A549 (cell line): ENCODE measurements around the gene NR3C1. TPM values are rescaled to one million over a fixed set of nuclear protein-coding genes. Genes with fewer than 3 reads are reported as not detected.

Source experiments
- ATAC-seq, 2 experiments: fragments of 200-7000 bp in 1 of 2; fragments of >200 bp in 1 of 2; cut with Nextera tagmentation in 1 of 2; cut with Tn5 transposase in 1 of 2; 3 replicates each; pipeline versions ENCODE4 v1.8.0 to v1.9.1; 2018 to 2020; ENCODE audit warnings: mild to moderate bottlenecking in 1 of 2, moderate library complexity in 1 of 2
- CTCF ChIA-PET: fragments of 300-600 bp; sonication (Branson Sonifier 250); formaldehyde crosslinking; extraction: SDS; loops from one replicate; lab custom pipeline; 2021; ENCODE audit warnings: antibody characterized with exemption, inconsistent platforms; lab: Yijun Ruan, JAX
- POLR2A ChIA-PET: fragments of 350-600 bp; formaldehyde crosslinking; extraction: SDS; loops from one replicate; lab custom pipeline; 2021; ENCODE audit warnings: antibody characterized with exemption, inconsistent platforms; lab: Yijun Ruan, JAX
- DNase-seq, 2 experiments: peaks; one replicate each; pipeline versions ENCODE4 v3.0.0 to v3.0.0-alpha.2; 2011 to 2016; ENCODE audit warnings: low read depth in 1 of 2, low spot score in 1 of 2
- FAIRE-seq: peaks from 2 replicates; lab custom pipeline; 2011; peaks lifted over from hg19 to GRCh38; lab: Jason Lieb, UNC
- H3K27ac ChIP-seq, 2 experiments: fragments of >200 bp; sonication (Bioruptor Twin); formaldehyde crosslinking; 3 replicates each; pipeline ENCODE4 v1.5.1; 2016 to 2017
- H3K4me1 ChIP-seq: fragments of >200 bp; sonication (Bioruptor Twin); formaldehyde crosslinking; 3 replicates; pipeline ENCODE4 v1.6.1; 2016
- H3K4me2 ChIP-seq: fragments of >200 bp; sonication (Bioruptor Twin); formaldehyde crosslinking; 3 replicates; pipeline ENCODE4 v1.6.1; 2016
- H3K4me3 ChIP-seq: fragments of >200 bp; sonication (Bioruptor Twin); formaldehyde crosslinking; 3 replicates; pipeline ENCODE4 v1.5.1; 2016
- H3K9me3 ChIP-seq: fragments of >200 bp; sonication (Bioruptor Twin); formaldehyde crosslinking; 3 replicates; pipeline ENCODE4 v1.6.1; 2016
- CBX8 ChIP-seq: fragments of 200-600 bp; sonication (generic); IDR thresholded peaks from 2 replicates; pipeline ENCODE4 v1.6.1; 2016
- CEBPB ChIP-seq, 2 experiments: fragments of >200 bp in 1 of 2; sonication (Bioruptor Twin) in 1 of 2; formaldehyde crosslinking in 1 of 2; IDR thresholded peaks; 2 replicates each; pipeline ENCODE4 v1.6.1; 2012 to 2016
- EHF ChIP-seq: fragments of 250-450 bp; sonication (Bioruptor Pico); IDR thresholded peaks from 2 replicates; pipeline ENCODE4 v1.5.0; 2020; ENCODE audit warnings: mild to moderate bottlenecking
- ELK1 ChIP-seq: fragments of 150-350 bp; IDR thresholded peaks from 2 replicates; pipeline ENCODE4 v1.6.1; 2014; ENCODE audit warnings: low read depth, mild to moderate bottlenecking, low read length
- FOSB ChIP-seq: fragments of 250-450 bp; sonication (Bioruptor Pico); IDR thresholded peaks from 2 replicates; pipeline ENCODE4 v1.5.0; 2020; ENCODE audit warnings: mild to moderate bottlenecking, moderate library complexity
- FOSL2 ChIP-seq, 2 experiments: fragments of 450-650 bp in 1 of 2; fragments of >200 bp in 1 of 2; sonication (Bioruptor Twin) in 1 of 2; formaldehyde crosslinking; IDR thresholded peaks; 2 replicates each; pipeline versions ENCODE4 v1.5.0 to v1.6.1; 2016 to 2020; ENCODE audit warnings: mild to moderate bottlenecking in 1 of 2, moderate library complexity in 1 of 2
- FOXS1 ChIP-seq: fragments of 250-450 bp; sonication (Bioruptor Pico); IDR thresholded peaks from 2 replicates; pipeline ENCODE4 v1.5.0; 2020; ENCODE audit warnings: mild to moderate bottlenecking, moderate library complexity
- GATA3 ChIP-seq: IDR thresholded peaks from 2 replicates; pipeline ENCODE4 v1.6.1; 2012; ENCODE audit warnings: borderline replicate concordance
- HDAC2 ChIP-seq: fragments of 200-600 bp; sonication (generic); IDR thresholded peaks from 2 replicates; pipeline ENCODE4 v1.6.1; 2016
- HEYL ChIP-seq: fragments of 250-450 bp; sonication (Bioruptor Pico); IDR thresholded peaks from 2 replicates; pipeline ENCODE4 v1.8.0; 2021; ENCODE audit warnings: mild to moderate bottlenecking, moderate library complexity
- HMGXB4 ChIP-seq: fragments of 250-450 bp; sonication (Bioruptor Pico); IDR thresholded peaks from 2 replicates; pipeline ENCODE4 v1.5.0; 2021; ENCODE audit warnings: mild to moderate bottlenecking, moderate library complexity, borderline replicate concordance
- HOXA7 ChIP-seq: fragments of 250-450 bp; sonication (Bioruptor Pico); IDR thresholded peaks from 2 replicates; pipeline ENCODE4 v1.5.0; 2020; ENCODE audit warnings: mild to moderate bottlenecking, moderate library complexity
- HOXB5 ChIP-seq: fragments of 250-450 bp; sonication (Bioruptor Pico); IDR thresholded peaks from 2 replicates; pipeline ENCODE4 v1.5.0; 2020; ENCODE audit warnings: mild to moderate bottlenecking, moderate library complexity
- JUN ChIP-seq, 2 experiments: fragments of >200 bp; sonication (Bioruptor Twin); formaldehyde crosslinking; IDR thresholded peaks; 2 replicates in 1 of 2; 3 replicates in 1 of 2; pipeline ENCODE4 v1.6.1; 2016 to 2017
- JUNB ChIP-seq: fragments of >200 bp; sonication (Bioruptor Twin); formaldehyde crosslinking; IDR thresholded peaks from 2 replicates; pipeline ENCODE4 v1.6.1; 2016
- KDM1A ChIP-seq: fragments of 200-600 bp; sonication (generic); IDR thresholded peaks from 2 replicates; pipeline ENCODE4 v1.6.1; 2016; ENCODE audit warnings: low read depth, mild to moderate bottlenecking
- MAX ChIP-seq: IDR thresholded peaks from 2 replicates; pipeline ENCODE4 v1.6.1; 2012
- NFE2L2 ChIP-seq: fragments of 150-350 bp; conservative IDR thresholded peaks from 2 replicates; pipeline ENCODE4 v1.6.1; 2014; ENCODE audit warnings: low read length
- PBX3 ChIP-seq: IDR thresholded peaks from 2 replicates; pipeline ENCODE4 v1.6.1; 2012
- PHF8 ChIP-seq: fragments of 200-600 bp; sonication (generic); IDR thresholded peaks from 2 replicates; pipeline ENCODE4 v1.6.1; 2016; ENCODE audit warnings: low read depth, mild to moderate bottlenecking, antibody characterized with exemption, moderate library complexity, borderline replicate concordance
- POLR2A ChIP-seq: IDR thresholded peaks from 2 replicates; pipeline ENCODE4 v1.6.1; 2012; ENCODE audit warnings: mild to moderate bottlenecking, low read length
- RAD21 ChIP-seq, 2 experiments: fragments of >200 bp in 1 of 2; sonication (Bioruptor Twin) in 1 of 2; formaldehyde crosslinking in 1 of 2; IDR thresholded peaks in 1 of 2; conservative IDR thresholded peaks in 1 of 2; 2 replicates in 1 of 2; 3 replicates in 1 of 2; pipeline ENCODE4 v1.6.1; 2012 to 2018; ENCODE audit warnings: inconsistent platforms in 1 of 2
- RCOR1 ChIP-seq: fragments of 150-350 bp; IDR thresholded peaks from 2 replicates; pipeline ENCODE4 v1.6.1; 2014; ENCODE audit warnings: antibody characterized with exemption, low read length, low read depth
- REST ChIP-seq: fragments of 200-600 bp; sonication (generic); IDR thresholded peaks from 2 replicates; pipeline ENCODE4 v1.6.1; 2016; ENCODE audit warnings: antibody characterized with exemption, mild to moderate bottlenecking, moderate library complexity
- RFX5 ChIP-seq: fragments of 450-650 bp; IDR thresholded peaks from 2 replicates; pipeline ENCODE4 v1.7.1; 2014; ENCODE audit warnings: antibody characterized with exemption, mild to moderate bottlenecking, moderate library complexity
- TFCP2L1 ChIP-seq: fragments of 250-450 bp; sonication (Bioruptor Pico); IDR thresholded peaks from 2 replicates; pipeline ENCODE4 v1.5.0; 2021; ENCODE audit warnings: mild to moderate bottlenecking
- TP53 ChIP-seq: fragments of 250-450 bp; sonication (Bioruptor Pico); IDR thresholded peaks from 2 replicates; pipeline ENCODE4 v1.5.0; 2021; ENCODE audit warnings: mild to moderate bottlenecking, moderate library complexity
- ZC3H11A ChIP-seq: fragments of 450-650 bp; IDR thresholded peaks from 2 replicates; pipeline ENCODE4 v1.6.1; 2014; ENCODE audit warnings: antibody characterized with exemption, mild to moderate bottlenecking
- ZFP36 ChIP-seq: fragments of 450-650 bp; IDR thresholded peaks from 2 replicates; pipeline ENCODE4 v1.6.1; 2014; ENCODE audit warnings: borderline replicate concordance; ENCODE audit not compliant: partially characterized antibody
- ZNF302 ChIP-seq: fragments of 250-450 bp; sonication (Bioruptor Pico); IDR thresholded peaks from 2 replicates; pipeline ENCODE4 v1.9.0; 2021; ENCODE audit warnings: inconsistent platforms, mild to moderate bottlenecking, moderate library complexity
- ZSCAN20 ChIP-seq: fragments of 250-450 bp; sonication (Bioruptor Pico); IDR thresholded peaks from 2 replicates; pipeline ENCODE4 v1.8.0; 2022; ENCODE audit warnings: mild to moderate bottlenecking, moderate library complexity
- WGBS: methylation state at CpG from one replicate; pipeline ENCODE4 v1.1.6; 2017; ENCODE audit errors: missing lambda C conversion rate; 5-methylcytosine and 5-hydroxymethylcytosine counted together
- polyA plus RNA-seq, 4 experiments: library from polyadenylated mRNA; depleted of rRNA in 3 of 4; stranded (reverse); fragments of >200 nt; fragmentation: RNase III in 1 of 4; extraction: RNeasy Plus Mini Kit Qiagen cat#74134 plus additional on column Dnase treatment in 1 of 4; gene quantifications; 2 replicates in 3 of 4; 3 replicates in 1 of 4; pipeline ENCODE4 v1.2.3, GENCODE V29; 2011 to 2017
- TF ChIP-seq, protein P1 (sequence below): fragments of >200 bp; sonication (Bioruptor Twin); formaldehyde crosslinking; IDR thresholded peaks from 3 replicates; pipeline ENCODE4 v1.6.1; 2016

NR3C1 gene
- polyA plus RNA-seq, 2 of the 4 experiments (the other 2 are of a cell fraction), result 46.5 to 73.0 TPM

DNA sequence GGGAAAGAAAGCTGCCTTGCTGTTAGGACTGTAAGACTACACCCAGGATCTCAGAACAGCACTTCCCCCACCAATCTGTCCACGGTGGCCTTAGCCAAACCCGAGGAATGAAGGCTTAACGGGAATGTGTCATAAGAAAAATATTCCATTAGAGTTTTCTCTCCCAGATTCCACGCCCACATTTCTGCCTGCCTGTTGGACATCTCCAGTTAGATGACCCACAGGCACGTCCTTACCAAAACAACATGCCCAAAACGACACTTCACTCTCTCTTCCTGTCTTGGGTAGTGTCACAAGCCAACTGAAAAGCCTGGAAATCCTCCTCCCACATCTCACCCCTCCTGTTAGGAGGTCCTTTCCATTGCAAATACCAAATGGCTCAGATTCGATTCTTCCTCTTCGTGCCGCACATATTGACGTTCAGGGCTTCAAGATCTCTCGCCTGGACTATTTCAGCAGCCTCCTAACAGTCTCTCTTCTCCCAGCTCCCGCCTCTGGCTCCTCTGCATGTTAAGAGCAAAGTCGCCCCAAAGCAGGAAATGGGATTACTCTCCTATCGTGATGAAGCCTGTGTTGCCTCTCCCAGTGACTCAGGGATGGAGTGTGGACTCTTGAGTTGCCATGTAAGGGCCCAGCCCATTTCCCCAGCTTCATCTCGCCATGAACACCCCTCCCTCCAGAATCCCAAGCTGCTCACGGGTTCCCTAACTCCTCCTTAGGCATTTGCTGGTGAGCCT is 159.3 kb downstream of the NR3C1 start:
- Histone ChIP-seq H3K4me1 (peaks cover 82% of the 10 kb centered on the region), H3K9me3 (no peaks in the 10 kb centered on the region), H3K27ac (peak overlapping the region; percentile 88 to 92), H3K4me3 (peak overlapping the region; percentile 23), H3K4me2 (peak overlapping the region; percentile 83)
- WGBS, result under 1% methylated on average over 16 of the region's 16 CpGs
- ChIA-PET CTCF (interaction anchor here (0.7 to 1.0 kb wide), 4 partner anchors 22 to 142 kb away, joined by 3 read pairs; no protein-coding TSS in a partner anchor), POLR2A (interaction anchor here (0.5 to 2.1 kb wide), 4 partner anchors 10 to 160 kb away, joined by 3 to 9 read pairs (median 5); partner anchors contain the start of gene NR3C1)
- ATAC-seq, result peak; percentile 72 to 76
- DNase-seq, result peak; percentile 81 to 92
- peak; percentile 95 for FAIRE-seq
- TF ChIP-seq GATA3 (peak; percentile 84), FOXS1 (CRISPR knock-in tag) (0 out of 2 replicates have a peak, but pooled peaks have one; percentile 12), ZC3H11A (no peak), CEBPB (IDR thresholded peaks at IDR 0.05) (peak in 1 of 2 experiments; percentile 32; a peak in 1 of 4 replicates), FOSB (CRISPR knock-in tag) (no peak; the same call in 1 of the 2 replicates), RCOR1 (no peak), HOXB5 (CRISPR knock-in tag) (no peak), CBX8 (no peak), ZFP36 (no peak), JUN (IDR thresholded peaks at IDR 0.05) (peak; percentile 41 to 72; a peak in 2 of 5 replicates), POLR2A (0 out of 2 replicates have a peak, but pooled peaks have one; percentile 11), ZNF302 (no peak), KDM1A (no peak), PBX3 (no peak), HMGXB4 (CRISPR knock-in tag) (no peak), HOXA7 (no peak), TP53 (CRISPR knock-in tag) (no peak; the same call in 1 of the 2 replicates), ZSCAN20 (no peak), REST (no peak), NFE2L2 (no peak), JUNB (peak; percentile 74), PHF8 (no peak), MAX (peak; percentile 62), TFCP2L1 (CRISPR knock-in tag) (no peak), RAD21 (conservative IDR thresholded peaks at IDR 0.05 in 1 of 2, IDR thresholded peaks at IDR 0.05 in 1 of 2) (peak; percentile 36 to 51; a peak in 3 of 5 replicates), HDAC2 (no peak), RFX5 (no peak), ELK1 (no peak), EHF (CRISPR knock-in tag) (no peak), FOSL2 (IDR thresholded peaks at IDR 0.05) (peak; percentile 70), FOSL2 (CRISPR knock-in tag; IDR thresholded peaks at IDR 0.05) (peak; percentile 80), HEYL (no peak)
- TF ChIP-seq, protein P1, sequence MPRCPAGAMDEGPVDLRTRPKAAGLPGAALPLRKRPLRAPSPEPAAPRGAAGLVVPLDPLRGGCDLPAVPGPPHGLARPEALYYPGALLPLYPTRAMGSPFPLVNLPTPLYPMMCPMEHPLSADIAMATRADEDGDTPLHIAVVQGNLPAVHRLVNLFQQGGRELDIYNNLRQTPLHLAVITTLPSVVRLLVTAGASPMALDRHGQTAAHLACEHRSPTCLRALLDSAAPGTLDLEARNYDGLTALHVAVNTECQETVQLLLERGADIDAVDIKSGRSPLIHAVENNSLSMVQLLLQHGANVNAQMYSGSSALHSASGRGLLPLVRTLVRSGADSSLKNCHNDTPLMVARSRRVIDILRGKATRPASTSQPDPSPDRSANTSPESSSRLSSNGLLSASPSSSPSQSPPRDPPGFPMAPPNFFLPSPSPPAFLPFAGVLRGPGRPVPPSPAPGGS, result no peak
